ENCODE measurements around the gene CD40LG.

DNA sequence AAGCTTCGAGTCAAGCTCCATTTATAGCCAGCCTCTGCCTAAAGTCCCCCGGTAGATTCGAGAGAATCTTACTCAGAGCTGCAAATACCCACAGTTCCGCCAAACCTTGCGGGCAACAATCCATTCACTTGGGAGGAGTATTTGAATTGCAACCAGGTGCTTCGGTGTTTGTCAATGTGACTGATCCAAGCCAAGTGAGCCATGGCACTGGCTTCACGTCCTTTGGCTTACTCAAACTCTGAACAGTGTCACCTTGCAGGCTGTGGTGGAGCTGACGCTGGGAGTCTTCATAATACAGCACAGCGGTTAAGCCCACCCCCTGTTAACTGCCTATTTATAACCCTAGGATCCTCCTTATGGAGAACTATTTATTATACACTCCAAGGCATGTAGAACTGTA lies 11.2 kb downstream of the CD40LG start:
- TF ChIP-seq RAD21 (CRISPR knock-in tag; IDR thresholded peaks at IDR 0.05) (no peak), ZNF331 (CRISPR knock-in tag; IDR thresholded peaks at IDR 0.05) (no peak), ZNF24 (IDR thresholded peaks at IDR 0.05) (no peak), RFX5 (IDR thresholded peaks at IDR 0.05; ENCODE audit: low read depth, low read length) (no peak)
- TF ChIP-seq, protein P1, sequence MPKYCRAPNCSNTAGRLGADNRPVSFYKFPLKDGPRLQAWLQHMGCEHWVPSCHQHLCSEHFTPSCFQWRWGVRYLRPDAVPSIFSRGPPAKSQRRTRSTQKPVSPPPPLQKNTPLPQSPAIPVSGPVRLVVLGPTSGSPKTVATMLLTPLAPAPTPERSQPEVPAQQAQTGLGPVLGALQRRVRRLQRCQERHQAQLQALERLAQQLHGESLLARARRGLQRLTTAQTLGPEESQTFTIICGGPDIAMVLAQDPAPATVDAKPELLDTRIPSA (CRISPR knock-in tag; IDR thresholded peaks at IDR 0.05; ENCODE audit: borderline replicate concordance), result no peak
